ENCODE data around the gene CEP112.

GRCh38 chr17:66175892-66176291 lies 16.0 kb downstream of the CEP112 start:
- TF ChIP-seq CTCF (conservative IDR thresholded peaks at IDR 0.05; ENCODE audit: low read depth, low read length): no peak
- no peak for TF ChIP-seq RCOR1 (IDR thresholded peaks at IDR 0.05; ENCODE audit: insufficient replicate concordance, low read length)
- no peak for TF ChIP-seq POLR2A (IDR thresholded peaks at IDR 0.05; ENCODE audit: low read depth, low read length)
- TF ChIP-seq BHLHE40 (IDR thresholded peaks at IDR 0.05; ENCODE audit: low read depth, low read length): no peak
- TF ChIP-seq USF2 (IDR thresholded peaks at IDR 0.05; ENCODE audit: low read depth, low read length): no peak
- no peak for TF ChIP-seq RAD21 (IDR thresholded peaks at IDR 0.05; ENCODE audit: low read length)
- no peak for TF ChIP-seq ELK1 (IDR thresholded peaks at IDR 0.05; ENCODE audit: borderline replicate concordance, low read depth, low read length)
- TF ChIP-seq RFX5 (IDR thresholded peaks at IDR 0.05; ENCODE audit: low read depth, low read length): no peak

All from IMR-90 (cell line).